ENCODE results near the gene ATXN1.

The ATXN1 gene

GRCh38 chr6:16572943-16573342 is 188.3 kb downstream of the ATXN1 start:
- Mint-ChIP-seq H3K27me3 (no peaks in the 10 kb centered on the region), H3K9me3 (no peaks in the 10 kb centered on the region), H3K4me3 (no peak overlapping the region), H3K4me1 (peaks cover 4% of the 10 kb centered on the region), H3K36me3 (ENCODE audit: low read depth) (peaks cover 13% of the 10 kb centered on the region), H3K27ac (no peak overlapping the region)
- ATAC-seq (no peak), DNase-seq (no peak)

DNA sequence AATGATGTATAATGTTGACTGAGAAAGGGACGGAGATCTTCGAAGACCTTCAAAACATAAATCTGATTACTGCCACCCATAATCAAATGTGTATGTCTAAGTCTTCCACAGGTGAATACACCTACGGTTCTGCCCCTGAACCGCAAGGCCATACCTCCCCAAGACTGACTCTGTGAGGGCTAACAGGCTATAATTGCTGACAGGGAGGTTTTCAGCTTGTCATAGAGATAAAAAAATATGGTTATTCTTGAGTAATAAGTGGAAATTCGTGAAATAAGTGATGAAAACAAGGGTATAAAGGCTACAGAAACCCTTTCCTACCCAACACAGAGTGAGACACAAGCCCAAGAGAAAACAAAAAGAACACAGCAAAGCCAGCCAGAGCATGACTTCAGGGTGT is 188.9 kb downstream of the ATXN1 start:
- Mint-ChIP-seq H3K27ac (no peak overlapping the region), H3K9me3 (no peaks in the 10 kb centered on the region), H3K4me3 (no peak overlapping the region), H3K27me3 (no peaks in the 10 kb centered on the region), H3K4me1 (peaks cover 4% of the 10 kb centered on the region), H3K36me3 (ENCODE audit: low read depth) (peaks cover 13% of the 10 kb centered on the region)
- ATAC-seq: no peak
- DNase-seq: no peak

- Mint-ChIP-seq H3K27ac (no peak overlapping the region), H3K27me3 (no peaks in the 10 kb centered on the region), H3K36me3 (ENCODE audit: low read depth) (peaks cover 13% of the 10 kb centered on the region), H3K9me3 (no peaks in the 10 kb centered on the region), H3K4me1 (peaks cover 4% of the 10 kb centered on the region), H3K4me3 (no peak overlapping the region)
- ATAC-seq (no peak), DNase-seq (no peak)
These were observed 190.3 kb downstream of the ATXN1 start for GRCh38 chr6:16570946-16571345.

DNA sequence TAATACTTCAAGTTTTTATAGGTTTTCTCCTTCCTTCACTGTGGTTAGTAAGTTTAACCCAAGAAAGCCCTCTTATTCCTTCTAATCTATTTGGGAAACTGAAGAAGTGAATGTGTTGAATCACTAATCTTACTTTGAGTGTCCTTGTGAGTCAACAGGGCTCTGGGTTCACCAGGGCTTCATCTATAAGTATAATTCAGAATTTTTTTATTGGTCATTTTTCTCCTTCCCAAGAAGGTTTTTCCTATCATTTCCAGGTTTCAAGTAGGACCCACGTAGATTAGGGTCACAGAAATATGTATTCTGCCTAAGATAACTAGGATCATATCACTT is 191.1 kb downstream of the ATXN1 start:
- no peak overlapping the region for H3K27ac Mint-ChIP-seq
- no peak for ATAC-seq
- H3K9me3 Mint-ChIP-seq: no peaks in the 10 kb centered on the region
- no peak overlapping the region for H3K4me3 Mint-ChIP-seq
- peaks cover 4% of the 10 kb centered on the region for H3K4me1 Mint-ChIP-seq
- DNase-seq: no peak
- H3K27me3 Mint-ChIP-seq: no peaks in the 10 kb centered on the region
- peaks cover 13% of the 10 kb centered on the region for H3K36me3 Mint-ChIP-seq (ENCODE audit: low read depth)

- no peaks in the 10 kb centered on the region for H3K9me3 Mint-ChIP-seq
- peaks cover 2% of the 10 kb centered on the region for H3K4me1 Mint-ChIP-seq
- no peak for DNase-seq
- no peak overlapping the region for H3K4me3 Mint-ChIP-seq
- H3K27me3 Mint-ChIP-seq: no peaks in the 10 kb centered on the region
- peaks cover 8% of the 10 kb centered on the region for H3K36me3 Mint-ChIP-seq (ENCODE audit: low read depth)
- no peak overlapping the region for H3K27ac Mint-ChIP-seq
- no peak for ATAC-seq
These were observed 193.1 kb downstream of the ATXN1 start for GRCh38 chr6:16568128-16568527.

- peaks cover 4% of the 10 kb centered on the region for H3K36me3 Mint-ChIP-seq (ENCODE audit: low read depth)
- H3K4me1 Mint-ChIP-seq: peaks cover 2% of the 10 kb centered on the region
- no peak overlapping the region for H3K4me3 Mint-ChIP-seq
- no peak for DNase-seq
- H3K9me3 Mint-ChIP-seq: no peaks in the 10 kb centered on the region
- H3K27ac Mint-ChIP-seq: no peak overlapping the region
- H3K27me3 Mint-ChIP-seq: no peaks in the 10 kb centered on the region
- no peak for ATAC-seq
These were observed 194.2 kb downstream of the ATXN1 start for GRCh38 chr6:16567071-16567470.

- no peaks in the 10 kb centered on the region for H3K9me3 Mint-ChIP-seq
- no peak for DNase-seq
- H3K4me1 Mint-ChIP-seq: peaks cover 2% of the 10 kb centered on the region
- no peak overlapping the region for H3K27ac Mint-ChIP-seq
- no peaks in the 10 kb centered on the region for H3K36me3 Mint-ChIP-seq (ENCODE audit: low read depth)
- ATAC-seq: no peak
- no peaks in the 10 kb centered on the region for H3K27me3 Mint-ChIP-seq
- H3K4me3 Mint-ChIP-seq: no peak overlapping the region
These were observed 196.8 kb downstream of the ATXN1 start for GRCh38 chr6:16564436-16564835.

GRCh38 chr6:16563628-16564240 is 197.5 kb downstream of the ATXN1 start:
- no peak for ATAC-seq
- Mint-ChIP-seq H3K9me3 (no peaks in the 10 kb centered on the region), H3K27me3 (no peaks in the 10 kb centered on the region), H3K27ac (no peak overlapping the region), H3K36me3 (ENCODE audit: low read depth) (no peaks in the 10 kb centered on the region), H3K4me1 (peaks cover 2% of the 10 kb centered on the region), H3K4me3 (no peak overlapping the region)
- DNase-seq: no peak

- no peak overlapping the region for H3K27ac Mint-ChIP-seq
- no peak overlapping the region for H3K4me3 Mint-ChIP-seq
- no peaks in the 10 kb centered on the region for H3K4me1 Mint-ChIP-seq
- peak; percentile 49 for ATAC-seq
- no peaks in the 10 kb centered on the region for H3K36me3 Mint-ChIP-seq (ENCODE audit: low read depth)
- DNase-seq: no peak
- no peaks in the 10 kb centered on the region for H3K9me3 Mint-ChIP-seq
- H3K27me3 Mint-ChIP-seq: no peaks in the 10 kb centered on the region
These were observed 198.8 kb downstream of the ATXN1 start for GRCh38 chr6:16562498-16562897.

DNA sequence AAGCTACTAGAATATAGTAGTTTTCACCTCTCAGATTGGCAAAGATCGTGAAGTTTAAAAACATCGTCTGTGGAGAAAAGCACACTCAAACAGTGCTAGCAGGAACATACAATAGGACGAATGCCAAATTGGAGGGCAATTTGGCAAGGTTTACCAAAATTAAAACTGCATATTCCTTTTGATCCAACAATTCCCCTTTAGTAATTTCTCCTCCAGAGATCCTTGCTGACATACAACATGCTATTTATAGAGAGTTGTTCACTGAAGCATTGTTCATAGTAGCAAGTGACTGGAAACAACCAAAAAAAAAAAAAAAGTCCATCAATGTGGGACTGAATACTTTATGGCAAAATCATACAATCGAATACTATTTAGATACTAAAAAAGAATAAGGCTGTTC is 202.2 kb downstream of the ATXN1 start:
- H3K9me3 Mint-ChIP-seq: no peaks in the 10 kb centered on the region
- DNase-seq (no peak), ATAC-seq (no peak)
- peaks cover 11% of the 10 kb centered on the region for H3K36me3 Mint-ChIP-seq (ENCODE audit: low read depth)
- no peaks in the 10 kb centered on the region for H3K27me3 Mint-ChIP-seq
- no peak overlapping the region for H3K27ac Mint-ChIP-seq
- H3K4me3 Mint-ChIP-seq: no peak overlapping the region
- H3K4me1 Mint-ChIP-seq: peaks cover 3% of the 10 kb centered on the region

- H3K27me3 Mint-ChIP-seq: no peaks in the 10 kb centered on the region
- H3K4me3 Mint-ChIP-seq: no peak overlapping the region
- H3K4me1 Mint-ChIP-seq: peaks cover 3% of the 10 kb centered on the region
- peaks cover 16% of the 10 kb centered on the region for H3K36me3 Mint-ChIP-seq (ENCODE audit: low read depth)
- no peak overlapping the region for H3K27ac Mint-ChIP-seq
- no peaks in the 10 kb centered on the region for H3K9me3 Mint-ChIP-seq
- ATAC-seq: no peak
- DNase-seq: no peak
These were observed 205.7 kb downstream of the ATXN1 start for GRCh38 chr6:16555550-16555949.

GRCh38 chr6:16553531-16553930 is 207.7 kb downstream of the ATXN1 start:
- H3K27ac Mint-ChIP-seq: no peak overlapping the region
- peaks cover 3% of the 10 kb centered on the region for H3K4me1 Mint-ChIP-seq
- ATAC-seq: no peak
- H3K9me3 Mint-ChIP-seq: no peaks in the 10 kb centered on the region
- H3K27me3 Mint-ChIP-seq: no peaks in the 10 kb centered on the region
- no peak for DNase-seq
- no peak overlapping the region for H3K4me3 Mint-ChIP-seq
- peaks cover 19% of the 10 kb centered on the region for H3K36me3 Mint-ChIP-seq (ENCODE audit: low read depth)

DNA sequence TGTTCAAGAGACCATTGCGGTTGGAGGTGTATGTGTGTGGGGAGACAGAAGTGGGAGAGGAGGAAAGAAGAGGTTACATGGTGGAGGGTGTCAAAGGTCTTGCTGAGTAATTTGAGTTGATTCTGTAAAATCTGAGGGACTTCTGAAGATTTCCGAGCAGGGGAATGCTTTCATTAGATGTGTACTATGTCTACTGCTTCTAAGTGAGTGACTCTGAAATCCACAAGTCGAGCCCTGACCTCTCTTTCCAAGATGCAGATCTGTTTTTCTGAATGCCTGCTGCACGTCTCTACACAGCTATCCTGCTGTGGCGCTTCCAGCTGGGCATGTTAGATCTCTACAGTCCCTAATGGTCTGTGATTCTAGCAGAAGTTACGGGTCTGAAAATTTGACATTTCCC is 209.8 kb downstream of the ATXN1 start:
- ATAC-seq (no peak), DNase-seq (no peak)
- Mint-ChIP-seq H3K27ac (no peak overlapping the region), H3K36me3 (ENCODE audit: low read depth) (peaks cover 25% of the 10 kb centered on the region), H3K9me3 (no peaks in the 10 kb centered on the region), H3K27me3 (no peaks in the 10 kb centered on the region), H3K4me3 (no peak overlapping the region), H3K4me1 (peaks cover 6% of the 10 kb centered on the region)

- peaks cover 31% of the 10 kb centered on the region for H3K36me3 Mint-ChIP-seq (ENCODE audit: low read depth)
- H3K4me1 Mint-ChIP-seq: peaks cover 12% of the 10 kb centered on the region
- H3K9me3 Mint-ChIP-seq: no peaks in the 10 kb centered on the region
- no peaks in the 10 kb centered on the region for H3K27me3 Mint-ChIP-seq
- DNase-seq (no peak), ATAC-seq (no peak)
- H3K27ac Mint-ChIP-seq: no peak overlapping the region
- no peak overlapping the region for H3K4me3 Mint-ChIP-seq
These were observed 213.1 kb downstream of the ATXN1 start for GRCh38 chr6:16548121-16548520.

- peaks cover 12% of the 10 kb centered on the region for H3K4me1 Mint-ChIP-seq
- no peak for ATAC-seq
- no peak for DNase-seq
- no peaks in the 10 kb centered on the region for H3K9me3 Mint-ChIP-seq
- H3K4me3 Mint-ChIP-seq: no peak overlapping the region
- H3K36me3 Mint-ChIP-seq (ENCODE audit: low read depth): peaks cover 31% of the 10 kb centered on the region
- H3K27me3 Mint-ChIP-seq: no peaks in the 10 kb centered on the region
- H3K27ac Mint-ChIP-seq: no peak overlapping the region
These were observed 213.7 kb downstream of the ATXN1 start for GRCh38 chr6:16547587-16547986.

DNA sequence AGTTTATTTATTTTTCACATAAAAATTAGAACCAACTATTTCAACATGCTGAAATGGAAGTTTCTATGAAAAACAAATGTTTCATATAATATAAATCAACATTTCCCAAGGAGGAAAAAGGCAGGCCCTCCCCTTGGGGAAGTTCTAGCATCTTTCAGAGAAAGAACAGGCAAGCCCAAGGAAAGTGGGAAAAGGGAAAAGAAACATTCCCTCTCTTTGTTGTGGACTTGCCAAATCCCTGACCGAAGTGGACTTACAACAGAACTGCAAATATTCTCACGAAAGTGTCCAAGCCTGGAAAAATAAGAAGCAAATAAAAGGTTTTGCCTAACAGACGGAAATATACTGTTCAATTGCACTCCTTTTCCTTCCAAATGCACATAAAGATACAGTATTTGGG is 214.4 kb downstream of the ATXN1 start:
- no peak for ATAC-seq
- no peaks in the 10 kb centered on the region for H3K27me3 Mint-ChIP-seq
- H3K4me3 Mint-ChIP-seq: no peak overlapping the region
- peaks cover 29% of the 10 kb centered on the region for H3K36me3 Mint-ChIP-seq (ENCODE audit: low read depth)
- peaks cover 12% of the 10 kb centered on the region for H3K4me1 Mint-ChIP-seq
- no peaks in the 10 kb centered on the region for H3K9me3 Mint-ChIP-seq
- no peak overlapping the region for H3K27ac Mint-ChIP-seq
- no peak for DNase-seq
